ENCODE results near the gene KCNN1.

DNA sequence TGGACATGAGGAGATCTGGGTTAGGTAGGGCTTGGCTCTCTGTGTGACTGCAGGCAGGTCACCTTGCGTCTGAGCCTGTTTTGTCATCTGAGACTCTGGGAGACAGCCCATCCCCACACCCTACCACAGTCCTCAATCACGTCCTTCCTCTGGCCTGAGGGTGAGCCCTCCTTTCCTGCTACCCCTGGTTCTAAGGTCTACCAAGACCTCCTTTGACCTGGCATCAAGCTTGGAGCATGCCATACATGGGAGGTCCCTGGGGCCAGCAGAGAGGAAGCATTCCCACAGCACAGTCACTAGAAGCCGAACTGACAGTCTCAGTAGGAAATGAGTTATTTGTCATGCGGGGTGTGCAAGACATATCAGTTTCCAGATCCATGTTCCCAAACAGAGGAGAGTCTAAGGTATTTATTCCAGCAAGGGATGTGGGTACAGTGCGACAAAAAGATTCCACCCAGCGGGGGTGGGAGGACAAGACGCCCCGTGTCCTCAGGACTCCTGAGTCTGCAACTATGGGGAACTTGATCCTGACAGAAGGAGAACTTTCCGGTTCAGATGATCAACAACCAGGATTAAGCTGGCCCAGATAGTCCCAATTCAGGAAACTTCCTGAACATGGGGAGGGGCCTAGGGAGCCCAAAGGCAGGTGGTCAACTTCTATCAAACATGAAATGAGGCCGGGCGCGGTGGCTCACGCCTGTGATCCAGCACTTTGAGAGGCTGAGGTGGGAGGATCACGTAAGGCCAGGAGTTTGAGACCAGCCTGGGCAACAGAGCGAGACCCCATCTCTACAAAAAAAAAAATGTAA lies 50.6 kb downstream of the KCNN1 start:
- TF ChIP-seq, protein P1, sequence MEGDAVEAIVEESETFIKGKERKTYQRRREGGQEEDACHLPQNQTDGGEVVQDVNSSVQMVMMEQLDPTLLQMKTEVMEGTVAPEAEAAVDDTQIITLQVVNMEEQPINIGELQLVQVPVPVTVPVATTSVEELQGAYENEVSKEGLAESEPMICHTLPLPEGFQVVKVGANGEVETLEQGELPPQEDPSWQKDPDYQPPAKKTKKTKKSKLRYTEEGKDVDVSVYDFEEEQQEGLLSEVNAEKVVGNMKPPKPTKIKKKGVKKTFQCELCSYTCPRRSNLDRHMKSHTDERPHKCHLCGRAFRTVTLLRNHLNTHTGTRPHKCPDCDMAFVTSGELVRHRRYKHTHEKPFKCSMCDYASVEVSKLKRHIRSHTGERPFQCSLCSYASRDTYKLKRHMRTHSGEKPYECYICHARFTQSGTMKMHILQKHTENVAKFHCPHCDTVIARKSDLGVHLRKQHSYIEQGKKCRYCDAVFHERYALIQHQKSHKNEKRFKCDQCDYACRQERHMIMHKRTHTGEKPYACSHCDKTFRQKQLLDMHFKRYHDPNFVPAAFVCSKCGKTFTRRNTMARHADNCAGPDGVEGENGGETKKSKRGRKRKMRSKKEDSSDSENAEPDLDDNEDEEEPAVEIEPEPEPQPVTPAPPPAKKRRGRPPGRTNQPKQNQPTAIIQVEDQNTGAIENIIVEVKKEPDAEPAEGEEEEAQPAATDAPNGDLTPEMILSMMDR (conservative IDR thresholded peaks at IDR 0.05 in 1 of 2, IDR thresholded peaks at IDR 0.05 in 1 of 2; ENCODE audit: low read depth in 1 of 2, low read length in 2 of 2) = no peak
- no peak for TF ChIP-seq EZH2 (IDR thresholded peaks at IDR 0.05; ENCODE audit: low read length, missing control alignments)
